OCI-LY1 (cell line): ENCODE data around the gene PIGR.

Experiments used
- H2AFZ ChIP-seq: fragments of 200-600 bp; sonication (generic), shearing (Covaris generic); 2 replicates; pipeline ENCODE4 v1.6.0; 2014; ENCODE audit warnings: antibody characterized with exemption, mild to moderate bottlenecking, low read length
- H3F3A ChIP-seq: fragments of 200-600 bp; sonication (generic), shearing (Covaris generic); 2 replicates; pipeline ENCODE4 v1.6.0; 2014; ENCODE audit warnings: mild to moderate bottlenecking, antibody characterized with exemption, low read length, moderate library complexity; ENCODE audit not compliant: insufficient read depth
- H3K27ac ChIP-seq: fragments of 200-600 bp; sonication (generic); 2 replicates; pipeline ENCODE4 v1.5.1; 2014; ENCODE audit warnings: low read length, mixed run types, mild to moderate bottlenecking, low read depth; ENCODE audit not compliant: poor library complexity, severe bottlenecking
- H3K27me3 ChIP-seq: fragments of 200-600 bp; sonication (generic); 2 replicates; pipeline ENCODE4 v1.6.0; 2014; ENCODE audit warnings: antibody characterized with exemption, mild to moderate bottlenecking, low read length, moderate library complexity; ENCODE audit not compliant: insufficient read depth
- H3K36me3 ChIP-seq: fragments of 200-600 bp; sonication (generic); 2 replicates; pipeline ENCODE4 v1.6.1; 2014; ENCODE audit warnings: mild to moderate bottlenecking, antibody characterized with exemption, low read length, moderate library complexity, mixed read lengths; ENCODE audit not compliant: insufficient read depth
- H3K4me1 ChIP-seq: fragments of 200-600 bp; sonication (generic); 2 replicates; pipeline ENCODE4 v1.5.1; 2014; ENCODE audit warnings: mild to moderate bottlenecking, low read length, moderate library complexity; ENCODE audit not compliant: insufficient read depth, severe bottlenecking
- H3K4me2 ChIP-seq: fragments of 200-600 bp; sonication (generic), shearing (Covaris generic); 2 replicates; pipeline ENCODE4 v1.6.1; 2014; ENCODE audit warnings: low read length
- H3K4me3 ChIP-seq: fragments of 200-600 bp; sonication (generic); 2 replicates; pipeline ENCODE4 v1.5.1; 2014; ENCODE audit warnings: low read length, low read depth, mild to moderate bottlenecking, mixed read lengths; ENCODE audit not compliant: poor library complexity, severe bottlenecking
- H3K79me2 ChIP-seq: fragments of 200-600 bp; shearing (Covaris generic); 2 replicates; pipeline ENCODE4 v1.6.1; 2016; ENCODE audit warnings: mixed run types, low read length, mixed read lengths; ENCODE audit not compliant: insufficient read depth
- H3K9ac ChIP-seq: fragments of 200-600 bp; sonication (generic), shearing (Covaris generic); 2 replicates; pipeline ENCODE4 v1.6.1; 2014; ENCODE audit warnings: mild to moderate bottlenecking, low read length, mixed read lengths
- H3K9me2 ChIP-seq: fragments of 200-600 bp; sonication (generic), shearing (Covaris generic); 2 replicates; pipeline ENCODE4 v1.6.1; 2014; ENCODE audit warnings: low read depth, mild to moderate bottlenecking, low read length, mixed read lengths
- H3K9me3 ChIP-seq: fragments of 200-600 bp; shearing (Covaris generic); 2 replicates; pipeline ENCODE4 v1.6.1; 2014; ENCODE audit warnings: low read length, mixed read lengths
- H4K20me1 ChIP-seq: fragments of 200-600 bp; sonication (generic), shearing (Covaris generic); 2 replicates; pipeline ENCODE4 v1.6.0; 2016; ENCODE audit warnings: mild to moderate bottlenecking, low read length; ENCODE audit not compliant: insufficient read depth
- CTCF ChIP-seq: fragments of 200-600 bp; sonication (generic), shearing (Covaris generic); IDR thresholded peaks from 2 replicates; pipeline ENCODE4 v1.5.1; 2017; ENCODE audit warnings: mild to moderate bottlenecking, antibody characterized with exemption, low read length, moderate library complexity, mixed read lengths
- EZH2 ChIP-seq: fragments of 200-600 bp; sonication (generic), shearing (Covaris generic); IDR thresholded peaks from 2 replicates; pipeline ENCODE4 v1.8.0; 2017; ENCODE audit warnings: borderline replicate concordance, mixed run types, mild to moderate bottlenecking, antibody characterized with exemption, low read length, moderate library complexity, mixed read lengths

PIGR gene

GRCh38 chr1:206945779-206946178, 487 bp downstream of the PIGR start:
- Histone ChIP-seq H3K4me1 (no peaks in the 10 kb centered on the region), H3K27me3 (peaks cover 7% of the 10 kb centered on the region; the same call in 1 of the 2 replicates), H3K4me2 (no peak overlapping the region), H4K20me1 (no peaks in the 10 kb centered on the region), H3F3A (no peaks in the 10 kb centered on the region), H3K79me2 (no peaks in the 10 kb centered on the region), H3K9me2 (no peaks in the 10 kb centered on the region), H3K4me3 (no peak overlapping the region), H3K36me3 (no peaks in the 10 kb centered on the region), H2AFZ (no peak overlapping the region), H3K9me3 (no peaks in the 10 kb centered on the region), H3K27ac (no peak overlapping the region), H3K9ac (no peak overlapping the region)
- TF ChIP-seq CTCF (no peak), EZH2 (no peak)

GRCh38 chr1:206944703-206945102, 1.6 kb downstream of the PIGR start:
- Histone ChIP-seq H3K27me3 (peaks cover 7% of the 10 kb centered on the region; the same call in 1 of the 2 replicates), H3K9ac (no peak overlapping the region), H3K9me3 (no peaks in the 10 kb centered on the region), H2AFZ (no peak overlapping the region), H3K27ac (no peak overlapping the region), H3K79me2 (no peaks in the 10 kb centered on the region), H3F3A (no peaks in the 10 kb centered on the region), H3K4me1 (no peaks in the 10 kb centered on the region), H3K4me2 (no peak overlapping the region), H3K9me2 (no peaks in the 10 kb centered on the region), H3K4me3 (no peak overlapping the region), H4K20me1 (no peaks in the 10 kb centered on the region), H3K36me3 (no peaks in the 10 kb centered on the region)
- TF ChIP-seq EZH2 = no peak
- TF ChIP-seq CTCF = no peak

- Histone ChIP-seq H3F3A (no peaks in the 10 kb centered on the region), H4K20me1 (no peaks in the 10 kb centered on the region), H3K9me2 (no peaks in the 10 kb centered on the region), H3K9me3 (no peaks in the 10 kb centered on the region), H3K79me2 (no peaks in the 10 kb centered on the region), H3K9ac (no peak overlapping the region), H3K4me3 (no peak overlapping the region), H3K27ac (no peak overlapping the region), H3K36me3 (no peaks in the 10 kb centered on the region), H3K4me1 (no peaks in the 10 kb centered on the region), H2AFZ (no peak overlapping the region), H3K4me2 (no peak overlapping the region), H3K27me3 (peaks cover 7% of the 10 kb centered on the region; the same call in 1 of the 2 replicates)
- no peak for TF ChIP-seq EZH2
- TF ChIP-seq CTCF = no peak
These were observed 4.4 kb downstream of the PIGR start for GRCh38 chr1:206941766-206942418.
